Stimulated activated CD8-positive, alpha-beta memory T cell treated with anti-CD3 and anti-CD28 coated beads, Interleukin-4, amount 100 ng/mL, for 1 hour (primary cell): ENCODE results near the gene LHX8.
"Not testable (repeated sequence)": the region's sequence is repeated elsewhere in the genome, so short reads cannot be mapped to it uniquely, and the experiment has no call there.

Experiments
- DNase-seq, 2 donors: peaks; one replicate each; pipeline ENCODE4 v3.0.0-alpha.2; 2020; ENCODE audit warnings: low read depth in 2 of 2, low spot score in 1 of 2

The LHX8 gene

GRCh38 chr1:75132812-75133619, 1.2 kb upstream of the LHX8 start:
- DNase-seq: no peak

DNA sequence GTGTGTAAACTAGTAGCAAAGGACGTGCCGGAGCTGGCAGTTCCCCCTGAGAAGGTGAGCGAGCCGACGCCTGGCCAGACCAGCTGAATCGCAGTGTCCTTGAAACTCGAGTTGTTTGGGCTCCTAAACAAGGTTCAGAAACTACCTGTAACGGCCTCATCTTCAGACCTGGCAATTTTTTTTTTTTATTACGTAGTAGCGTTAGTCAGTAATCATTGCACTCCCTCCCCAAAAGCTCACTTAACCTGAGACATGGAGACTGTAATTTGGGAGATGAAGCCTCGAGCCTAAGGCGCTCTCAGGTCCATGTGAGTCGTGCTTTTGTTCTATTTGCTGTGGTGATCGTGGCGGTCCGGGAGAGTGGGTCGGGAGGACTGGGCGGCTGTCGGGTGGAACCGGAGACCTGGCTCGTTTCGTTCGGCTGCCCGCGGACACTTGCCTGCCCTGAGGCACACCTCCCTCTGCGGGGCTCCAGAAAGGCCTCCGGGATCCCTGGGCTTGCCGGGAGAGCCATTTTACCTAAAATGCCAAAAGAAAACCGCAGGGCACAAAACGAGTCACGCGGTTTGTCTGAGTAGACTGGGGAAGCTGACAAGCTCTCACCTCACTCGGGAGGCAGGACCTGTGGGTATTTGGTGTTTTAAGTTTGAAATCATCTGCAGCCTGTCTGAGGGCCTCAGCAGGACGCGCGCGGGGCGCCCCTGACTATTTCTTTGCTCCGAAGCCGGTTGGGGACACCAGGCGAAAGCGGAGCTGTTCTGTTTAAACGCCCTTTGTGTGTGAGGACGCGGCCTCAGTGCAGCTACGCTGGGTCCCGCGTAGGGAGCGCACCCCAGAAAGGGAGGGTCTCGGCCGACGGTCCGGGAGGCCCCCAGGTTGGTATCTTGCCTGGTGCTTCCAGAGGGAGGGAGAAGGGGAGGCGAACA, 722 bp downstream of the LHX8 start:
- DNase-seq: no peak

DNA sequence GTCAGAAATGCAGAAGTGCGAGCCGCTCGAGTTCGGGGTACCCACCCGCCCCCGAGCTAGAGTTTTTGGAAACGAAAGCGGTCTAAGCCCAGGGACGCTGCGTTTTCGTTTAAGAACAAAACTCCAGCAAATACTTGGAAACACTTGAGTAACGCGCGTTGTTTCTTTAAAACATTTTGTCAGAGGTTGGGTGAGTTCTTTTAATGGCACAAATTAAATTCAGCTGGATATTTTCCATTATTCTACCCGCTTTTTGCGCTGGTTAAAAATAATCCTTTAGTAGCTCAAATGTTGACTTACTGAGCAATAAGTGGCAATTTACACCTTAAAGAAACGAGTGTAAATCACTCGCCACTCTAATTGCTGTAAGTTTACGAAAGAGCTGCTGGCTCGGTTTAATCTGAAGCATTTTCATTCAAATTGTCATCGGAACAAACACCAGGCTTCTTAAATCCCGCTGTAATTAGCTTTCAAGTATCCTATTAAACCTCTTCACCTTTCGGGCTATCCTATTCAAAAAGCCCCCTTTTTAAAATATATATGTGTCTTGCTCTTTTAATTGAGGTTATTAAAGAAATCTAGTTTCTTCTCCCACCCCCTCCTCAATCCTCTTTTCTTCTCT, 1.5 kb downstream of the LHX8 start:
- DNase-seq: no peak

GRCh38 chr1:75136195-75136815, 2.1 kb downstream of the LHX8 start:
- DNase-seq: no peak

DNA sequence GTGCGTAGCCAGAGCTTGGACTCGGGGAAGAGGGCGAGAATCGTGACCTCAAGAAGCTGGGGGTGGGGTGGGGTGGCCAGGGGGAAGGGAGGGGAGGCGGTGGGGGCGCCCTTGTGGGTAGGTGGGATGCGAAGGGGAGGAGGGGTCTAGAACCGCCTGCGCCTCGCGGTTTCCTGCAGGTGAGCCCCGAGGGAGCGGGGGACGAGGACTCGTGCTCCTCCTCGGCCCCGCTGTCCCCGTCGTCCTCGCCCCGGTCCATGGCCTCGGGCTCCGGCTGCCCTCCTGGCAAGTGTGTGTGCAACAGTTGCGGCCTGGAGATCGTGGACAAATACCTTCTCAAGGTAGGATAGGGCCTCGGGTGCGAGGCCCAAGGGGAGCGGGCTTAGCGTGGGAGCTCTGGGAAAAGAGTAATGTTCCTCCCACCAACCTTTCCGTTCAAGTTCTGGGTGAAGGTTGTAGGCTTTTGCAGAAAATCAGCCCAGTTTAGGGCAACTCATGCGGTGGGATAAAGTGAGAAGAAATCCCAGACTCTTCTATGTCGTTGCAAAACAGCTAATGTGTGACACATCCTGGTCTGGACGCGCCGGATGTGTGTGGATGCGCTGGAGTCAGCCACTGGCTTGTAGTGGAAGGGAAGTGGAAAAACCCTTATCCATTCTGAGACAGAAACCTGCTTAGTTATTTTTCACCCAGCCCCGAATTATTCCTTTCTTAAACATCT, 2.9 kb downstream of the LHX8 start:
- no peak for DNase-seq

- DNase-seq: no peak
Measured at GRCh38 chr1:75152092-75152491, 17.9 kb downstream of the LHX8 start.

DNA sequence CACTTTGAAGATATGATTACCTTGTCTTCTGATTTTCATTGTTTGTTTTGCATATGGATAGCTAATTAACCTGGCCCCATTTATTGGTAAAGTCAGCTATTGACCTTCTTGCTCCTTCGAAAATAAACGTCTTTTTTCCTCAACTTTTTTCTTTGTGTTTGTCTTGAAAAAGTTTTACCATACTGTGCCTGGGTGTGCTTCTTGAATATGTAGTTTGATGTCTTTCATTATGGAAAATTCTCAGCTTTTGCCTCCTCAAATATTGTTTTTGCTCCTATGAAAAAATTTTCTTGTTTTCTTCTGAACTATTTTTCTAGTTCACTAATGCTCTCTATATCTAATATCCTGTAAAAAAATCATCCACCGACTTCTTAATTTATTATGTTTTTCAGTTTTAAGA, 25.0 kb downstream of the LHX8 start:
- DNase-seq: no peak

- DNase-seq: no peak
Measured at GRCh38 chr1:75165264-75165663, 31.1 kb downstream of the LHX8 start.

DNA sequence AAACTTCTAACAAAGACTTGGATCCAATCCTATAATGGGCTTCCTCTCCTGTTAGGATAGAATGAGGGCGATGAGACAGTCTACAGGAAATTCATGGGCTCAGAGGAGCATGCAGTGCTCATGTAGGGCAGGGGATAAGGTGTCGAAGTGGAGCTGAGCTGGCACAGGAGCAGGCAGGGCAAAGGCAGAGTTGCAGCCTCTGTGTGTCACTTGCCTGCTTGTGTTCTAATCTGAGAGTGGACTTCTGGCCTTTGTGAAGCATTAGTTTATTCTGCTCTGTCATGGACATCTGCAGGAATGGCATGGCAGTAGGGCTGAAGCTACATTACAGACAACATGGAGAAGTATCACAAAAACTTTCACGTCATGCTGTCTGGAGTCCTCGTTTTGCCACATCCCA, 32.6 kb downstream of the LHX8 start:
- no peak for DNase-seq

DNA sequence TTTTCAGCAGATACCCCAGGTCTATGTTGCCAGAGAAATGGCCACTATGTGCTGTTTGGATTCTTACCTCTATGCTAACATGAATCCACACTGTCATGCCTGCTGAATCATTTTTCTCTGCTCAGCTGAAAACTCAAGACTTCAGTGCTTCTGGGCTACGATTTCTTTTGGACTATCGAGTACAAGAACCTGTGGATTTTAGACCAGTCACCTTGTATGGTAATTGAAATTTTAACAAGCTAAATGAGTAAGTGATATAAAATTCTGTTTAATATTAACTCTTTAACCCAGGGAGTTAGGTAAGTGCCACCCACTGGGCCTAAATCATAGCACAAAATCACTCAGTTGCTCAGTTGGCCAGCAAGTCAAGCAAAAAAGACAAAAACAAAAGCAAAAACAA, 35.8 kb downstream of the LHX8 start:
- DNase-seq: no peak

GRCh38 chr1:75170981-75171380, 36.8 kb downstream of the LHX8 start:
- no peak for DNase-seq

- no peak for DNase-seq
Measured at GRCh38 chr1:75171876-75172275, 37.7 kb downstream of the LHX8 start.

- no peak for DNase-seq
Measured at GRCh38 chr1:75172556-75172955, 38.4 kb downstream of the LHX8 start.

GRCh38 chr1:75174031-75174760, 40.0 kb downstream of the LHX8 start:
- DNase-seq: no peak

DNA sequence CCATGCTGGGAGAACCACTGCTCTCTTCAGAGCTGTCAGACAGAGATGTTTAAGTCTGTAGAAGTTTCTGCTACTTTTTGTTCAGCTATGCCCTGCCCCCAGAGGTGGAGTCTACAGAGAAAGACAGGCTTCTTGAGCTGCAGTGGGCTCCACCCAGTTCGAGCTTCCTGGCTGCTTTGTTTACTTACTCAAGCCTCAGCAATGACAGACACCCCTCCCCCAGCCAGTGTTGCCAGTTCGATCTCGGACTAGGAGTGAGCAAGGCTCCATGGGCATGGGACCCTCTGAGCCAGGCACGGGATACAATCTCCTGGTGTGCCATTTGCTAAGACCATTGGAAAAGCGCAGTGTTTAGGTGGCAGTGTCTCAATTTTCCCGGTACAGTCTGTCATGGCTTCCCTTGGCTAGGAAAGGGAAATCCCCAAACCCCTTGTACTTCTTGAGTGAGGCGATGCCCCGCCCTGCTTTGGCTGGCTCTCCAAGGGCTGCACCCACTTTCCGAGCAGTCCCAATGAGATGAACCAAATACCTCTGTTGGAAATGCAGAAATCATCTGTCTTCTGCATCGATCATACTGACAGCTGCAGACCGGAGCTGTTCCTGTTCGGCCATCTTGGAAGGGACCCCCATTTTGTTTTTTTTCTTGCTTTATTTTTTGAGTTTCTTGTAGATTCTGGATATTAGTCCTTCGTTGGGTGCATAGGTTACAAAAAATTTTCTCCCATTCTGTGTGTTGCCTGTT, 47.2 kb downstream of the LHX8 start:
- not testable (repeated sequence) for DNase-seq

DNA sequence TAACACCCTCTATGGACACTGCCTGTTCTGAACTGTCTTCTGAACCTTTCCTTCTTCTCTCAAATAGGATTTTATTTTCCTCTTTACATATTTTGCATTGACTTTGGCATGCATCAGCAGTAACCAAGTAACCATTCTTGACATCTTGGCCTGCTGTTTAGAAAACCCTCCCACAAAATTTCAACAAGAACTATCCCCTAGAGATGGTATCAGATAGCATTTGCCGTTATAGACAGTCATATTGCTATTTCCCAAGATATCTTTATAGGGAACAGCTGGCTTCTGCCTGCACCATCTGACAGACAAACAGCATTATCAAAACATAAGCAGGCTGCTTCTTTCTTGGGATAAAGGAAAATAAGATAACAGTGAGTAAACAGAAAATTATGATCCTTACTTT, 54.7 kb downstream of the LHX8 start:
- DNase-seq: no peak

- no peak for DNase-seq
Measured at GRCh38 chr1:75198163-75198562, 64.0 kb downstream of the LHX8 start.

- DNase-seq: no peak
Measured at GRCh38 chr1:75198761-75199160, 64.6 kb downstream of the LHX8 start.

DNA sequence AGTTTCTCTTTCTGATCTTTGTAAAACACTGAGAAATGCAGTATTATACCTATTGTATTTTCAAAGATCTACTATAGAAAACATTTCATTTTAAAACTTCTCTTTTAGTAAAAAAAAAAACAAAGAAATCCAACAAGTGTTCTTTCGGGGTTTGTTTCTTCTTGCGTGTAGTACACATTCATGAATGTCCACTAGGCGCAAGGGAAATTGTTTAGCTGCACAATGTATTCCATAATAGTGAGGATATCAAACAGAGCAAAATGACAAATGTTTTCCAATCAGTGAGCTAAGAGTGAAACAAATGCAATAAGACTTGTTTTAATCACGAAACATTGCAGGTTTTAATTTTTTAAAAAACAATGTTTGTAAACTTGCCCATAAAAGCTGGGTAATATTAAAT, 68.6 kb downstream of the LHX8 start:
- no peak for DNase-seq
